IMR-90 (cell line): Measurements from ENCODE around the gene DAPL1. TPM values are rescaled to one million over a fixed set of nuclear protein-coding genes. Genes with fewer than 3 reads are reported as not detected.

Experiments used
- ATAC-seq: fragments of 200-7000 bp; cut with Tn5 transposase; 2 replicates; pipeline ENCODE4 v1.9.1; 2020; ENCODE audit warnings: low read depth, mild to moderate bottlenecking, moderate library complexity
- BruUV-seq: library from RNA; stranded (reverse); fragments of 400-500 nt; replicated peaks from 2 replicates; lab custom pipeline; 2021; lab: Mats Ljungman, UMichigan
- CTCF ChIA-PET: fragments of 300-600 bp; formaldehyde crosslinking; extraction: SDS; loops from one replicate; lab custom pipeline; 2021; ENCODE audit warnings: antibody characterized with exemption; lab: Yijun Ruan, JAX
- POLR2A ChIA-PET: fragments of 300-600 bp; sonication (Branson Sonifier 250); formaldehyde crosslinking; loops from one replicate; lab custom pipeline; 2022; ENCODE audit warnings: antibody characterized with exemption; ENCODE audit not compliant: unreplicated experiment; lab: Charles Lee
- DNase-seq: peaks from one replicate; pipeline ENCODE4 v3.0.0; 2013
- H2AFZ ChIP-seq: replicated peaks from 2 replicates; pipeline ENCODE3; 2013; ENCODE audit warnings: low read length, mild to moderate bottlenecking; ENCODE audit not compliant: poor library complexity
- H2AK5ac ChIP-seq: 2 replicates; pipeline ENCODE4 v1.6.1; 2013; ENCODE audit warnings: low read depth, low read length, inconsistent platforms
- H2AK9ac ChIP-seq: replicated peaks from 2 replicates; pipeline ENCODE3; 2013; ENCODE audit warnings: mild to moderate bottlenecking, low read depth, low read length, moderate library complexity; ENCODE audit not compliant: poor library complexity
- H2BK120ac ChIP-seq: 2 replicates; pipeline ENCODE4 v1.6.1; 2013; ENCODE audit warnings: low read depth, low read length, inconsistent platforms
- H2BK15ac ChIP-seq: 3 replicates; pipeline ENCODE4 v1.6.1; 2013; ENCODE audit warnings: low read depth, low read length, inconsistent platforms
- H2BK20ac ChIP-seq: 2 replicates; pipeline ENCODE4 v1.6.1; 2013; ENCODE audit warnings: low read depth, mild to moderate bottlenecking, inconsistent platforms, low read length, moderate library complexity
- H2BK5ac ChIP-seq: 2 replicates; pipeline ENCODE4 v1.6.1; 2013; ENCODE audit warnings: mild to moderate bottlenecking, low read depth, low read length, inconsistent platforms; ENCODE audit not compliant: poor library complexity, severe bottlenecking
- H3K14ac ChIP-seq: replicated peaks from 2 replicates; pipeline ENCODE4 v1.6.1; 2013; ENCODE audit warnings: low read depth, low read length, inconsistent platforms
- H3K18ac ChIP-seq: 2 replicates; pipeline ENCODE4 v1.6.1; 2013; ENCODE audit warnings: low read depth, low read length, control low read depth
- H3K23ac ChIP-seq: 2 replicates; pipeline ENCODE4 v1.6.1; 2013; ENCODE audit warnings: low read depth, low read length, inconsistent platforms
- H3K27ac ChIP-seq: 2 replicates; pipeline ENCODE4 v1.5.1; 2013; ENCODE audit warnings: mild to moderate bottlenecking, control low read depth, low read length; ENCODE audit not compliant: insufficient read depth
- H3K27me3 ChIP-seq: 2 replicates; pipeline ENCODE4 v1.6.1; 2013; ENCODE audit warnings: low read length; ENCODE audit not compliant: control insufficient read depth, insufficient read depth
- H3K36me3 ChIP-seq: 2 replicates; pipeline ENCODE4 v1.6.1; 2013; ENCODE audit warnings: low read length, mixed read lengths; ENCODE audit not compliant: control insufficient read depth, insufficient read depth
- H3K4ac ChIP-seq: 2 replicates; pipeline ENCODE4 v1.6.1; 2013; ENCODE audit warnings: low read depth, low read length, inconsistent platforms
- H3K4me1 ChIP-seq: 2 replicates; pipeline ENCODE4 v1.6.1; 2013; ENCODE audit warnings: low read length, mixed read lengths; ENCODE audit not compliant: control insufficient read depth, insufficient read depth
- H3K4me2 ChIP-seq: 2 replicates; pipeline ENCODE4 v1.6.1; 2013; ENCODE audit warnings: low read depth, mild to moderate bottlenecking, control low read depth, low read length, moderate library complexity
- H3K4me3 ChIP-seq: 2 replicates; pipeline ENCODE4 v1.5.1; 2013; ENCODE audit warnings: low read depth, mild to moderate bottlenecking, control low read depth, low read length, moderate library complexity; ENCODE audit not compliant: insufficient read depth
- H3K56ac ChIP-seq: 2 replicates; pipeline ENCODE4 v1.6.1; 2013; ENCODE audit warnings: low read length, inconsistent platforms; ENCODE audit not compliant: insufficient read depth; ENCODE audit errors: extremely low read depth
- H3K79me1 ChIP-seq, 2 experiments: 2 replicates each; pipeline ENCODE4 v1.6.1; 2013; ENCODE audit warnings: low read length in 2 of 2, inconsistent platforms in 1 of 2, low read depth in 1 of 2
- H3K9ac ChIP-seq: 2 replicates; pipeline ENCODE4 v1.6.1; 2013; ENCODE audit warnings: low read depth, low read length, control low read depth
- H3K9me1 ChIP-seq: 2 replicates; pipeline ENCODE4 v1.6.1; 2013; ENCODE audit warnings: low read length, inconsistent platforms; ENCODE audit not compliant: insufficient read depth
- H3K9me3 ChIP-seq: 2 replicates; pipeline ENCODE4 v1.6.1; 2013; ENCODE audit warnings: low read length; ENCODE audit not compliant: control insufficient read depth, insufficient read depth
- H4K20me1 ChIP-seq: 2 replicates; pipeline ENCODE4 v1.6.1; 2013; ENCODE audit warnings: low read length, inconsistent platforms; ENCODE audit not compliant: insufficient read depth
- H4K5ac ChIP-seq: 2 replicates; pipeline ENCODE4 v1.6.1; 2013; ENCODE audit warnings: mild to moderate bottlenecking, low read depth, low read length, control low read depth
- H4K8ac ChIP-seq, 2 experiments: 2 replicates each; pipeline ENCODE4 v1.6.1; 2013; ENCODE audit warnings: low read depth in 2 of 2, low read length in 2 of 2, control low read depth in 1 of 2, inconsistent platforms in 1 of 2
- H4K91ac ChIP-seq: 2 replicates; pipeline ENCODE4 v1.6.1; 2013; ENCODE audit warnings: low read depth, low read length, inconsistent platforms; ENCODE audit not compliant: insufficient read depth
- CEBPB ChIP-seq: IDR thresholded peaks from 2 replicates; pipeline ENCODE4 v1.6.1; 2012; ENCODE audit warnings: low read depth, low read length, improper control_type of control experiment
- CHD1 ChIP-seq: IDR thresholded peaks from 2 replicates; pipeline ENCODE4 v1.6.1; 2012; ENCODE audit warnings: low read depth, low read length, improper control_type of control experiment
- ELK1 ChIP-seq: fragments of 150-350 bp; IDR thresholded peaks from 2 replicates; pipeline ENCODE4 v1.6.1; 2016; ENCODE audit warnings: low read depth, mild to moderate bottlenecking, low read length, moderate library complexity, borderline replicate concordance
- FOS ChIP-seq: fragments of 150-350 bp; IDR thresholded peaks from 2 replicates; pipeline ENCODE4 v1.6.1; 2016; ENCODE audit warnings: low read depth, low read length
- POLR2A ChIP-seq: IDR thresholded peaks from 2 replicates; pipeline ENCODE4 v1.6.1; 2012; ENCODE audit warnings: mild to moderate bottlenecking, low read depth, low read length
- RCOR1 ChIP-seq: IDR thresholded peaks from 2 replicates; pipeline ENCODE4 v1.6.1; 2012; ENCODE audit warnings: mild to moderate bottlenecking, low read length, improper control_type of control experiment; ENCODE audit not compliant: insufficient replicate concordance
- SMC3 ChIP-seq: fragments of 150-350 bp; IDR thresholded peaks from 2 replicates; pipeline ENCODE4 v1.6.1; 2016; ENCODE audit warnings: low read depth, mild to moderate bottlenecking, antibody characterized with exemption, low read length, moderate library complexity
- USF2 ChIP-seq: fragments of 150-350 bp; IDR thresholded peaks from 2 replicates; pipeline ENCODE4 v1.6.1; 2017; ENCODE audit warnings: mild to moderate bottlenecking, antibody characterized with exemption, low read length, low read depth
- WGBS, 2 experiments: methylation state at CpG; one replicate each; pipeline versions ENCODE4 v1.1.5 to v1.1.7; 2013; ENCODE audit warnings: missing lambda C conversion rate in 2 of 2; ENCODE audit not compliant: insufficient read length in 1 of 2; ENCODE audit errors: extremely low coverage in 2 of 2; 5-methylcytosine and 5-hydroxymethylcytosine counted together
- dilution Hi-C: fragments of 300-500 bp; cut with HindIII; formaldehyde crosslinking; loops from one replicate; pipeline ENCODE4 v1.14.3; 2018; ENCODE audit warnings: low sequenced_read_pairs; ENCODE audit not compliant: unreplicated experiment
- in situ Hi-C: fragments of 300-500 bp; cut with MboI; formaldehyde crosslinking; loops from 3 replicates; pipeline ENCODE4 v1.14.3; 2019; ENCODE audit warnings: low sequenced_read_pairs, inconsistent platforms, mixed read lengths
- intact Hi-C: fragments of 100-400 bp; cut with micrococcal nuclease; formaldehyde crosslinking; loops from 2 replicates; pipeline ENCODE4 v1.10.0; 2022
- polyA plus RNA-seq, 3 experiments: library from polyadenylated mRNA; depleted of rRNA; stranded (reverse); fragments of >200 nt; gene quantifications; 2 replicates each; pipeline ENCODE4 v1.2.3, GENCODE V29; 2012; ENCODE audit warnings: low replicate concordance in 1 of 3
- total RNA-seq: library from RNA; depleted of rRNA; stranded (reverse); fragments of >200 nt; gene quantifications from 2 replicates; pipeline ENCODE4 v1.2.3, GENCODE V29; 2012

Gene DAPL1
- total and polyA plus RNA-seq, 2 of the 4 experiments (the other 2 are of a cell fraction): not detected

- no peak overlapping the region for H2BK20ac ChIP-seq
- H4K20me1 ChIP-seq: no peaks in the 10 kb centered on the region
- ChIA-PET POLR2A (no interaction called here), CTCF (no interaction called here)
- H2AK5ac ChIP-seq: no peak overlapping the region
- H3K18ac ChIP-seq: no peak overlapping the region
- H3K36me3 ChIP-seq: no peaks in the 10 kb centered on the region
- H3K4me3 ChIP-seq: no peak overlapping the region
- TF ChIP-seq SMC3 (no peak), CEBPB (no peak), FOS (no peak), CHD1 (no peak), POLR2A (no peak), ELK1 (no peak), USF2 (no peak), RCOR1 (no peak)
- no peaks in the 10 kb centered on the region for H3K27me3 ChIP-seq
- no peak overlapping the region for H3K23ac ChIP-seq
- H3K4ac ChIP-seq: no peak overlapping the region
- no peak overlapping the region for H2BK15ac ChIP-seq
- no peak overlapping the region for H4K91ac ChIP-seq
- H3K79me1 ChIP-seq: no peaks in the 10 kb centered on the region
- intact Hi-C loops: no loop called here
- H2BK5ac ChIP-seq: no peak overlapping the region
- no peak for DNase-seq
- BruUV-seq: no TSS peak
- no peak overlapping the region for H2AFZ ChIP-seq
- H3K4me1 ChIP-seq: no peaks in the 10 kb centered on the region
- no peak overlapping the region for H3K56ac ChIP-seq
- H2BK120ac ChIP-seq: no peak overlapping the region
- H3K9me3 ChIP-seq: no peaks in the 10 kb centered on the region
- in situ Hi-C loops: no loop called here
- no peak overlapping the region for H4K8ac ChIP-seq
- no peak overlapping the region for H3K4me2 ChIP-seq
- no peaks in the 10 kb centered on the region for H3K9me1 ChIP-seq
- H3K9ac ChIP-seq: no peak overlapping the region
- WGBS, 2 experiments: 100% methylated on average over 1 of the region's 11 CpGs; no CpG with 5 or more reads in 1 of the 2 experiments
- no peak for ATAC-seq
- H3K27ac ChIP-seq: no peak overlapping the region
- H2AK9ac ChIP-seq: no peak overlapping the region
- dilution Hi-C loops: no loop called here
- no peak overlapping the region for H4K5ac ChIP-seq
- no peak overlapping the region for H3K14ac ChIP-seq
These were observed 13.0 kb upstream of the DAPL1 start for GRCh38 chr2:158782136-158782535.
